HepG2 (cell line): Measurements from ENCODE around the gene ARPC5. TPM values are rescaled to one million over a fixed set of nuclear protein-coding genes. Genes with fewer than 3 reads are reported as not detected.

Experiments
- ATAC-seq: fragments of 200-7000 bp; cut with Tn5 transposase; 3 replicates; pipeline ENCODE4 v1.9.1; 2020; ENCODE audit warnings: mild to moderate bottlenecking, moderate library complexity
- BruUV-seq: library from RNA; stranded (reverse); fragments of 400-500 nt; replicated peaks from 2 replicates; lab custom pipeline; 2021; lab: Mats Ljungman, UMichigan
- CTCF ChIA-PET: fragments of 300-600 bp; formaldehyde crosslinking; extraction: SDS; loops from one replicate; lab custom pipeline; 2021; ENCODE audit warnings: low total read pairs, inconsistent platforms, low intra/inter-chr PET ratio; lab: Yijun Ruan, JAX
- POLR2A ChIA-PET: fragments of 350-600 bp; sonication (Branson Sonifier 250); formaldehyde crosslinking; loops from one replicate; lab custom pipeline; 2020; ENCODE audit warnings: antibody characterized with exemption, inconsistent platforms; lab: Yijun Ruan, JAX
- DNase-seq: peaks from one replicate; pipeline ENCODE4 v3.0.0-alpha.2; 2015; ENCODE audit warnings: low spot score
- FAIRE-seq: peaks from 3 replicates; lab custom pipeline; 2011; peaks lifted over from hg19 to GRCh38; lab: Jason Lieb, UNC
- H2AFZ ChIP-seq: one replicate; pipeline ENCODE4 v1.6.1; 2011; ENCODE audit warnings: low read length, inconsistent platforms
- H3K27ac ChIP-seq: fragments of 300-600 bp; 3 replicates; pipeline ENCODE4 v1.8.0; 2011; ENCODE audit warnings: mixed run types, mild to moderate bottlenecking, mixed read lengths, low read length, inconsistent platforms; ENCODE audit not compliant: insufficient read depth; ENCODE audit errors: extremely low read length
- H3K27me3 ChIP-seq, 2 experiments: fragments of 200-600 bp in 1 of 2; 2 replicates in 1 of 2; 3 replicates in 1 of 2; pipeline versions ENCODE4 v1.6.0 to v1.8.0; 2011; ENCODE audit warnings: low read length in 2 of 2, mild to moderate bottlenecking in 2 of 2, moderate library complexity in 2 of 2, inconsistent platforms in 1 of 2; ENCODE audit not compliant: insufficient read depth in 2 of 2, control insufficient read depth in 1 of 2
- H3K36me3 ChIP-seq, 2 experiments: fragments of 200-600 bp in 1 of 2; replicated peaks in 1 of 2; 2 replicates in 1 of 2; 3 replicates in 1 of 2; pipeline versions ENCODE4 v1.5.1 to v1.8.0; 2011; ENCODE audit warnings: low read length in 2 of 2, inconsistent platforms in 1 of 2; ENCODE audit not compliant: insufficient read depth in 2 of 2, control insufficient read depth in 1 of 2
- H3K4me1 ChIP-seq: 2 replicates; pipeline ENCODE4 v1.5.1; 2012; ENCODE audit warnings: low read length, inconsistent platforms; ENCODE audit not compliant: insufficient read depth
- H3K4me2 ChIP-seq: 2 replicates; pipeline ENCODE4 v1.6.0; 2011; ENCODE audit warnings: low read depth, low read length, inconsistent platforms
- H3K4me3 ChIP-seq, 3 experiments: fragments of 200-600 bp in 1 of 3; sonication (generic), shearing (Covaris generic) in 1 of 3; replicated peaks in 1 of 3; 2 replicates each; pipeline ENCODE4 v1.5.1; 2011 to 2016; ENCODE audit warnings: low read length in 3 of 3, inconsistent platforms in 2 of 3, low read depth in 2 of 3, mild to moderate bottlenecking in 2 of 3, control low read depth in 1 of 3, mixed read lengths in 1 of 3; ENCODE audit not compliant: insufficient read depth in 1 of 3
- H3K79me2 ChIP-seq: one replicate; pipeline ENCODE4 v1.6.1; 2011; ENCODE audit warnings: low read length, inconsistent platforms; ENCODE audit not compliant: insufficient read depth
- H3K9ac ChIP-seq: 2 replicates; pipeline ENCODE4 v1.6.0; 2011; ENCODE audit warnings: mild to moderate bottlenecking, low read depth, low read length, inconsistent platforms; ENCODE audit not compliant: insufficient read depth
- H3K9me3 ChIP-seq: 2 replicates; pipeline ENCODE4 v1.5.1; 2012; ENCODE audit warnings: mild to moderate bottlenecking, low read length
- H4K20me1 ChIP-seq: 2 replicates; pipeline ENCODE4 v1.6.0; 2011; ENCODE audit warnings: inconsistent platforms, mild to moderate bottlenecking, low read length, moderate library complexity; ENCODE audit not compliant: insufficient read depth
- BRD4 ChIP-seq: sonication (generic); formaldehyde crosslinking; IDR thresholded peaks from 2 replicates; pipeline ENCODE4 v1.4.0; 2020; ENCODE audit warnings: missing genetic modification reagents
- GATAD2A ChIP-seq: IDR thresholded peaks from 2 replicates; pipeline ENCODE4 v1.6.1; 2016
- HOXA9 ChIP-seq: sonication (generic); formaldehyde crosslinking; IDR thresholded peaks from 2 replicates; pipeline ENCODE4 v1.8.1; 2022; ENCODE audit warnings: missing genetic modification reagents, mild to moderate bottlenecking, moderate library complexity, borderline replicate concordance
- SAP130 ChIP-seq: IDR thresholded peaks from 2 replicates; pipeline ENCODE4 v1.6.1; 2016; ENCODE audit warnings: low read depth
- ZBTB42 ChIP-seq: sonication (generic); formaldehyde crosslinking; IDR thresholded peaks from 2 replicates; pipeline ENCODE4 v1.5.0; 2020; ENCODE audit warnings: mild to moderate bottlenecking, missing genetic modification reagents
- ZMYM4 ChIP-seq: sonication (generic); formaldehyde crosslinking; IDR thresholded peaks from 2 replicates; pipeline ENCODE4 v1.8.1; 2023; ENCODE audit warnings: mild to moderate bottlenecking, missing genetic modification reagents
- ZNF251 ChIP-seq: sonication (generic); formaldehyde crosslinking; IDR thresholded peaks from 2 replicates; pipeline ENCODE4 v1.9.0; 2021; ENCODE audit warnings: mild to moderate bottlenecking, missing genetic modification reagents
- ZNF468 ChIP-seq: sonication (generic); formaldehyde crosslinking; IDR thresholded peaks from 2 replicates; pipeline ENCODE4 v1.8.0; 2022; ENCODE audit warnings: mild to moderate bottlenecking, moderate library complexity, missing genetic modification reagents
- WGBS: methylation state at CpG from one replicate; pipeline ENCODE4 v1.1.6; 2017; ENCODE audit warnings: low lambda C conversion rate; 5-methylcytosine and 5-hydroxymethylcytosine counted together
- in situ Hi-C: cut with HindIII; loops from 2 replicates; pipeline ENCODE4 v1.10.0; 2017; ENCODE audit warnings: low pct_unique_long_range_greater_than_20kb; ENCODE audit not compliant: extremely low pct_ligation_motif_present
- intact Hi-C: fragments of 100-400 bp; cut with micrococcal nuclease; formaldehyde crosslinking; loops from one replicate; pipeline ENCODE4 v1.10.0; 2022; ENCODE audit not compliant: unreplicated experiment
- polyA plus RNA-seq, 8 experiments: library from polyadenylated mRNA; depleted of rRNA in 3 of 8; stranded (reverse) in 7 of 8; unstranded in 1 of 8; fragments of >200 nt; fragmentation: Illumina TruSeq in 4 of 8; extraction: Trizol in 4 of 8; gene quantifications; 2 replicates each; pipeline versions ENCODE4 v1.2.1 to v1.2.3, GENCODE V29; 2011 to 2016; ENCODE audit warnings: low read depth in 4 of 8, missing spikeins in 1 of 8, mixed read lengths in 1 of 8; ENCODE audit not compliant: insufficient read depth in 1 of 8
- total RNA-seq, 5 experiments: library from RNA; depleted of rRNA; stranded (reverse); fragments of >200 nt; fragmentation: Illumina TruSeq; extraction: Trizol; gene quantifications; 2 replicates each; pipeline ENCODE4 v1.2.3, GENCODE V29; 2016; ENCODE audit warnings: low read depth in 1 of 5
- TF ChIP-seq, protein P1 (sequence below): sonication (generic); formaldehyde crosslinking; IDR thresholded peaks from 2 replicates; pipeline ENCODE4 v1.5.1; 2020; ENCODE audit warnings: missing genetic modification reagents, mild to moderate bottlenecking, borderline replicate concordance
- TF ChIP-seq, protein P2 (sequence below): sonication (generic); formaldehyde crosslinking; IDR thresholded peaks from 2 replicates; pipeline ENCODE4 v1.5.0; 2020; ENCODE audit warnings: mild to moderate bottlenecking, missing genetic modification reagents, moderate library complexity
- TF ChIP-seq, protein P3 (sequence below), 2 experiments: sonication (generic) in 1 of 2; formaldehyde crosslinking in 1 of 2; IDR thresholded peaks; 2 replicates each; pipeline versions ENCODE4 v1.5.1 to v1.6.1; 2011 to 2020; ENCODE audit warnings: borderline replicate concordance in 1 of 2, low read depth in 1 of 2, low read length in 1 of 2, mild to moderate bottlenecking in 1 of 2, missing genetic modification reagents in 1 of 2, moderate library complexity in 1 of 2
- TF ChIP-seq, protein P4 (sequence below): IDR thresholded peaks from 2 replicates; pipeline ENCODE4 v1.6.1; 2016; ENCODE audit warnings: missing genetic modification reagents, missing compliant biosample characterization

ARPC5 gene
- total and polyA plus RNA-seq, 2 of the 13 experiments (the other 11 are each of a cell fraction or from before 2014, with no cell fraction given): 48.4 to 106 TPM

DNA sequence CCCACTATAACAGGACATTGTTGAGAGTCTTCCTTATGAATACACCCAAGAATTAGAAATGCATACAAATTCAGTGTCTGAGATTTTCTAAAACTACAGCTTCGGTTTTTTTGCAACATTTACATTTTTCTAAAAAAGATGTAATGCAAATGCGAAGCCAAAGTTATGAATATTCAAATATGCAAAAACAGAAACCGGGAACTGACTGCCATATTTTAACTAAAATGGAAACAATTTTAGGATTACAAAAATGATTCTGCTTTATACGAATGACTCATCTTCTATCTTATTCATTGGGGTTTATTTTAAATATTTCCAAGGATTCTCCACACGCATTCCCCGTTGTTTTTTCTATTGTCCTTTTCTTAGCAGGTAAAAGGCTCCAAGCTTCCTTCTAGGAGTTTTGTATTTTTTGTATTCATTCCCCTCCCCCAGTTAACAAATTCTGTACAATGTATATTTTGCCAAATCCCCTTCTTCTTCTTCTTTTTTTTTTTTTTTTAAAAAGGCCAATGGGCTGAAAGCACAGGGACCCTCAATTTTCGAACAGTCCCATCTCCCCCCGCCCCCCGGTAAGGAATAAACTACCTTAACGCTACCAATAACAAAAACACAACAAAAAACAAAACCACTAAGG is 1.0 kb downstream of the ARPC5 start (continued):
- TF ChIP-seq, protein P1, sequence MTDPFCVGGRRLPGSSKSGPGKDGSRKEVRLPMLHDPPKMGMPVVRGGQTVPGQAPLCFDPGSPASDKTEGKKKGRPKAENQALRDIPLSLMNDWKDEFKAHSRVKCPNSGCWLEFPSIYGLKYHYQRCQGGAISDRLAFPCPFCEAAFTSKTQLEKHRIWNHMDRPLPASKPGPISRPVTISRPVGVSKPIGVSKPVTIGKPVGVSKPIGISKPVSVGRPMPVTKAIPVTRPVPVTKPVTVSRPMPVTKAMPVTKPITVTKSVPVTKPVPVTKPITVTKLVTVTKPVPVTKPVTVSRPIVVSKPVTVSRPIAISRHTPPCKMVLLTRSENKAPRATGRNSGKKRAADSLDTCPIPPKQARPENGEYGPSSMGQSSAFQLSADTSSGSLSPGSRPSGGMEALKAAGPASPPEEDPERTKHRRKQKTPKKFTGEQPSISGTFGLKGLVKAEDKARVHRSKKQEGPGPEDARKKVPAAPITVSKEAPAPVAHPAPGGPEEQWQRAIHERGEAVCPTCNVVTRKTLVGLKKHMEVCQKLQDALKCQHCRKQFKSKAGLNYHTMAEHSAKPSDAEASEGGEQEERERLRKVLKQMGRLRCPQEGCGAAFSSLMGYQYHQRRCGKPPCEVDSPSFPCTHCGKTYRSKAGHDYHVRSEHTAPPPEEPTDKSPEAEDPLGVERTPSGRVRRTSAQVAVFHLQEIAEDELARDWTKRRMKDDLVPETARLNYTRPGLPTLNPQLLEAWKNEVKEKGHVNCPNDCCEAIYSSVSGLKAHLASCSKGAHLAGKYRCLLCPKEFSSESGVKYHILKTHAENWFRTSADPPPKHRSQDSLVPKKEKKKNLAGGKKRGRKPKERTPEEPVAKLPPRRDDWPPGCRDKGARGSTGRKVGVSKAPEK (CRISPR knock-in tag): no peak
- TF ChIP-seq, all 625 proteins: peak for 3

DNA sequence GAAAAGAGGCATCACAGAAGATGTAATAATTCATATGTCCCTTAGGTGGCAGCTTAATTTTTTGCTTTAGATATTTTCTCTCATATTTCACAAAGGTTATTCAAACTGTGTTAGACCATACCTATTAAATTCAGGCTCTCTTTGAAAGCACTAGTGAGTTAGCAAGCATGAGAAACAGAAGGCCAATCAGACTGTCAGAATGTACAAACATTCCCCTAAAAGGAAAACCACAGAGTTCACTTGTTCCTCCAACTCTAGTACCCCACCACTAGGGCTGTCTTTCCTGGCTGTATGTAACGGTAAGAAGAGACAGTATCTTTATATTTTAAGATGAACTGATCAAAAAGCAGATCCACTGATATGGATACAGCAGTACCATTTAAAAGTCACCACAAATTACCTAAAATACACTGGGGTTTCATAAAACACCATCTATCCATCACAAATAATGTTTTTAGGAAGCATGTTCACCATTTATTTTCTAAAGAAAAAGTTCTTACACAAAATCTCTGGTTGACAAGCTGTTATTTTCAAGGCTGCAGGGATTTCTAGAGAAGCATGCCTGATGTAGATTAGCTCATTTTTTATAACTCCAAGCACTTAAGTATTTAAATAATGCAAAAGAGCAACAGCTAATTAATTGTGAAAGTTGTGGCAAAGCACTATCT is 1.8 kb downstream of the ARPC5 start:
- H3K4me3 ChIP-seq: peak overlapping the region; percentile 89 to 97 (median 91); a peak in 5 of 6 replicates
- DNase-seq (peak; percentile 89), ATAC-seq (peak; percentile 52), FAIRE-seq (peak; percentile 79)
- peaks cover 2% of the 10 kb centered on the region; the same call in 1 of the 2 replicates for H4K20me1 ChIP-seq
- H3K9ac ChIP-seq: peak overlapping the region; percentile 50
- in situ Hi-C loops (no loop called here), intact Hi-C loops (loop anchor here (10.0 kb wide), 1 partner anchor 51 kb away; no protein-coding TSS in a partner anchor)
- H3K36me3 ChIP-seq: peaks cover 3 to 15% of the 10 kb centered on the region in 2 experiments
- CTCF ChIA-PET: interaction anchor here (1.2 kb wide), 1 partner anchor 282 kb away, joined by 3 read pairs; no protein-coding TSS in a partner anchor
- BruUV-seq: no TSS peak
- no peaks in the 10 kb centered on the region; a peak in 1 of 5 replicates for H3K27me3 ChIP-seq
- H3K4me2 ChIP-seq: peak overlapping the region; percentile 70
- POLR2A ChIA-PET: no interaction called here
- H3K9me3 ChIP-seq: no peaks in the 10 kb centered on the region
- WGBS: 0% methylated on average over 1 of the region's 1 CpG
- peaks cover 56% of the 10 kb centered on the region for H3K4me1 ChIP-seq
- H2AFZ ChIP-seq: no peak overlapping the region
- peaks cover 43% of the 10 kb centered on the region for H3K79me2 ChIP-seq
- H3K27ac ChIP-seq: peak overlapping the region; percentile 84
- TF ChIP-seq, protein P2, sequence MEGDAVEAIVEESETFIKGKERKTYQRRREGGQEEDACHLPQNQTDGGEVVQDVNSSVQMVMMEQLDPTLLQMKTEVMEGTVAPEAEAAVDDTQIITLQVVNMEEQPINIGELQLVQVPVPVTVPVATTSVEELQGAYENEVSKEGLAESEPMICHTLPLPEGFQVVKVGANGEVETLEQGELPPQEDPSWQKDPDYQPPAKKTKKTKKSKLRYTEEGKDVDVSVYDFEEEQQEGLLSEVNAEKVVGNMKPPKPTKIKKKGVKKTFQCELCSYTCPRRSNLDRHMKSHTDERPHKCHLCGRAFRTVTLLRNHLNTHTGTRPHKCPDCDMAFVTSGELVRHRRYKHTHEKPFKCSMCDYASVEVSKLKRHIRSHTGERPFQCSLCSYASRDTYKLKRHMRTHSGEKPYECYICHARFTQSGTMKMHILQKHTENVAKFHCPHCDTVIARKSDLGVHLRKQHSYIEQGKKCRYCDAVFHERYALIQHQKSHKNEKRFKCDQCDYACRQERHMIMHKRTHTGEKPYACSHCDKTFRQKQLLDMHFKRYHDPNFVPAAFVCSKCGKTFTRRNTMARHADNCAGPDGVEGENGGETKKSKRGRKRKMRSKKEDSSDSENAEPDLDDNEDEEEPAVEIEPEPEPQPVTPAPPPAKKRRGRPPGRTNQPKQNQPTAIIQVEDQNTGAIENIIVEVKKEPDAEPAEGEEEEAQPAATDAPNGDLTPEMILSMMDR (CRISPR knock-in tag): 0 out of 2 replicates have a peak, but pooled peaks have one; percentile 26
- TF ChIP-seq HOXA9: no peak
- no peak for TF ChIP-seq BRD4
- peak; percentile 67 for TF ChIP-seq SAP130 (CRISPR knock-in tag)
- no peak for TF ChIP-seq ZNF251 (CRISPR knock-in tag)
- TF ChIP-seq, protein P3, sequence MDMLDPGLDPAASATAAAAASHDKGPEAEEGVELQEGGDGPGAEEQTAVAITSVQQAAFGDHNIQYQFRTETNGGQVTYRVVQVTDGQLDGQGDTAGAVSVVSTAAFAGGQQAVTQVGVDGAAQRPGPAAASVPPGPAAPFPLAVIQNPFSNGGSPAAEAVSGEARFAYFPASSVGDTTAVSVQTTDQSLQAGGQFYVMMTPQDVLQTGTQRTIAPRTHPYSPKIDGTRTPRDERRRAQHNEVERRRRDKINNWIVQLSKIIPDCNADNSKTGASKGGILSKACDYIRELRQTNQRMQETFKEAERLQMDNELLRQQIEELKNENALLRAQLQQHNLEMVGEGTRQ (IDR thresholded peaks at IDR 0.05; ENCODE audit: low read depth, low read length): no peak
- TF ChIP-seq, protein P3 (CRISPR knock-in tag; IDR thresholded peaks at IDR 0.05; ENCODE audit: borderline replicate concordance): peak; percentile 60; the same call in 1 of the 2 replicates
- TF ChIP-seq, protein P4, sequence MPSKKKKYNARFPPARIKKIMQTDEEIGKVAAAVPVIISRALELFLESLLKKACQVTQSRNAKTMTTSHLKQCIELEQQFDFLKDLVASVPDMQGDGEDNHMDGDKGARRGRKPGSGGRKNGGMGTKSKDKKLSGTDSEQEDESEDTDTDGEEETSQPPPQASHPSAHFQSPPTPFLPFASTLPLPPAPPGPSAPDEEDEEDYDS: peak; percentile 63; the same call in 1 of the 2 replicates
- TF ChIP-seq ZNF468 (CRISPR knock-in tag): no peak
- TF ChIP-seq ZMYM4: peak; percentile 25; the same call in 1 of the 2 replicates
- no peak for TF ChIP-seq ZBTB42 (CRISPR knock-in tag)
- TF ChIP-seq GATAD2A (CRISPR knock-in tag): 0 out of 2 replicates have a peak, but pooled peaks have one; percentile 36
